Amniotic stem cell (primary cell): ENCODE results near the gene CNKSR1.

Experiments
- DNase-seq: peaks from one replicate; lab custom pipeline; 2025; lab: John Stamatoyannopoulos, UW

Gene CNKSR1, protein sequence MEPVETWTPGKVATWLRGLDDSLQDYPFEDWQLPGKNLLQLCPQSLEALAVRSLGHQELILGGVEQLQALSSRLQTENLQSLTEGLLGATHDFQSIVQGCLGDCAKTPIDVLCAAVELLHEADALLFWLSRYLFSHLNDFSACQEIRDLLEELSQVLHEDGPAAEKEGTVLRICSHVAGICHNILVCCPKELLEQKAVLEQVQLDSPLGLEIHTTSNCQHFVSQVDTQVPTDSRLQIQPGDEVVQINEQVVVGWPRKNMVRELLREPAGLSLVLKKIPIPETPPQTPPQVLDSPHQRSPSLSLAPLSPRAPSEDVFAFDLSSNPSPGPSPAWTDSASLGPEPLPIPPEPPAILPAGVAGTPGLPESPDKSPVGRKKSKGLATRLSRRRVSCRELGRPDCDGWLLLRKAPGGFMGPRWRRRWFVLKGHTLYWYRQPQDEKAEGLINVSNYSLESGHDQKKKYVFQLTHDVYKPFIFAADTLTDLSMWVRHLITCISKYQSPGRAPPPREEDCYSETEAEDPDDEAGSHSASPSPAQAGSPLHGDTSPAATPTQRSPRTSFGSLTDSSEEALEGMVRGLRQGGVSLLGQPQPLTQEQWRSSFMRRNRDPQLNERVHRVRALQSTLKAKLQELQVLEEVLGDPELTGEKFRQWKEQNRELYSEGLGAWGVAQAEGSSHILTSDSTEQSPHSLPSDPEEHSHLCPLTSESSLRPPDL

DNA sequence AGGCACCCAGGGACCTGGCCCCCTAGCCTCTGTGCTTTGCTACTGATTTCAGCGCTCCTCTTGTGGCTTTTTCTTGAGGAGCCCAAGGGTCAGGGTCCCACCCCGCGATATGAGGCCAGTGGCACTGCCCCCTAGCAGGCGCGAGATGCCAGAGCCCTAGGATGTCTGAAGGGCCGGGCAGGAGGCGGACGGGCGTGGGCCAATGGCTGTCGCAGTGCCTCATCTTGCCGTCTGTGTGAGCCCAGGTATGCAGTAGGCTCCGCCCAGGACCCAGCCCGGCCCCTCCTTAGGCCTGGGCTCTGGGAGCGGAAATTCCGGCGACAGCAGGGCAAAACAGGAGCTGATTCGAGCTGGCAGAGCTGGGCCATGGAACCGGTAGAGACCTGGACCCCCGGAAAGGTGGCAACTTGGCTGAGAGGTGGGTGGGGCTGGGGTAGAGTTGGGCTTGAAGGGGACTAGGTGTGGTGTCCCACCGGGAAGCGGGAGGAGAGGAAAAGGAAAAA lies at the start of gene CNKSR1:
CNKSR1 (plus strand) TSS at position 310 of the 503 bp plus-strand sequence; CDS start at position 367, 57 bp downstream.
- DNase-seq = no peak

- DNase-seq = no peak
Observed at GRCh38 chr1:26129778-26130177, 47.5 kb upstream of the CNKSR1 start.

GRCh38 chr1:26130695-26131094 lies 46.6 kb upstream of the CNKSR1 start:
- no peak for DNase-seq

DNA sequence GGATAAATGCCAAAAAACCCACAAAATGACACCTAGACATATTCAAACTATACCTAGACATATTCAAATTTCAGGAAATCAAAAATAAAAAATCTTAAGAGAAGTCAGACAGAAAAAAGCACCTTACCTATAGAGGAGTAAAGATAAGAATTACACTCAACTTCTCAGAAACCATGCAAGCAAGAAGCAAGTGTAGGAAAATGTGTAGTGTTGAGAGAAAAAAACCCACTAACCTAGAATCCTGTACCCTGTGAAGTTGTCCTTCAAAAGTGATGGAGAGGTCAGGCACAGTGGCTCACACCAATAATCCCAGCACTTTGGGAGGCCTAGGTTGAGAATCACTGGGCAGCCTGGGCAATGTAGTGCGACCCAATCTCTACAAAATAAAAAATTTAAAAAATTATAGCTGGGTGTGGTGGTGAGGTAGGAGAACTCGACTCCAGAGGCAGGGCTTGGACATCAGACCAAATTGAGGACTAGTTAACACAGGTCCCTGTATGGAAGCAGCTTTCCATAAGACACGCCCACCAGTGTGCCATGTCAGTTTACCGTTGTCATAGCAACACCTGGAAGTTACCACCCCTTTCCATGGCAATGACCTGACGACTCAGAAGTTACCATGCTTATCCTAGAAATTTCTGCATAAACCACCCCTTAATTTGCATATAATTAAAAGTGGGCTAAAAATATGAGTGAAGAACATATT lies 45.0 kb upstream of the CNKSR1 start:
- DNase-seq = no peak

GRCh38 chr1:26132834-26133167 lies 44.5 kb upstream of the CNKSR1 start:
- no peak for DNase-seq

DNA sequence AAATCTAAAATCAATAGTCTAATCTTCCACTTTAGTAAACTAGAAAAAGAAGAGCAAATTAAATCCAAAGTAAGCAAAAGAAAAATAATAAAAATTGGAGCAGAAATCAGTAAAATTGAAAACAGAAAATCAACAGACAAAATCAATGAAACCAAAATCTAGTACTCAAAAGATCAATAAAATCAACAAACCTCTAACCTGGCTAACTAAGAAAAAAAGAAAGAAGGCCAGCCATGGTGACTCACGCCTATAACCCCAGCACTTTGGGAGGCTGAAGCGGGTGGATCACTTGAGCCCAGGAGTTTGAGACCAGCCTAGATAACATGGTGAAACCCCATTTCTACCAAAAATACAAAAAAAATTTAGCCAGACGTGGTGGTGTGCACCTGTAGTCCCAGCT lies 42.8 kb upstream of the CNKSR1 start:
- DNase-seq = no peak

- no peak for DNase-seq
Observed at GRCh38 chr1:26138974-26139558, 38.2 kb upstream of the CNKSR1 start.

DNA sequence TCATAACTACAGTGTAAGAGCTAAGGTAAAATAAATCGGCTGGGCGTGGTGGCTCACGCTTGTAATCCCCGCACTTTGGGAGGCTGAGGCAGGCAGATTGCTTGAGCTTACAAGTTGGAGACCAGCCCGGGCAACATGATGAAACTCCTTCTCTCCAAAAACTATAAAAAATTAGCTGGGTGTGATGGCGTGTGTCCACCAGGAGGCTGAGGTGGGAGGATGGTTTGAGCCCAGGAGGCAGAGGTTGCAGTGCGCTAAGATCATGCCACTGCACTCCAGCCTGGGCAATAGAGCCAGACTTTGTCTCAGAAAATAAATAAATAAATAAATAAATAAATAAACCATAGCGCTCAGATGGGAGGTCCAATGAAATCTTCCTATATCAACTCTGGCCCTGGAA lies 35.1 kb upstream of the CNKSR1 start:
- DNase-seq = no peak

DNA sequence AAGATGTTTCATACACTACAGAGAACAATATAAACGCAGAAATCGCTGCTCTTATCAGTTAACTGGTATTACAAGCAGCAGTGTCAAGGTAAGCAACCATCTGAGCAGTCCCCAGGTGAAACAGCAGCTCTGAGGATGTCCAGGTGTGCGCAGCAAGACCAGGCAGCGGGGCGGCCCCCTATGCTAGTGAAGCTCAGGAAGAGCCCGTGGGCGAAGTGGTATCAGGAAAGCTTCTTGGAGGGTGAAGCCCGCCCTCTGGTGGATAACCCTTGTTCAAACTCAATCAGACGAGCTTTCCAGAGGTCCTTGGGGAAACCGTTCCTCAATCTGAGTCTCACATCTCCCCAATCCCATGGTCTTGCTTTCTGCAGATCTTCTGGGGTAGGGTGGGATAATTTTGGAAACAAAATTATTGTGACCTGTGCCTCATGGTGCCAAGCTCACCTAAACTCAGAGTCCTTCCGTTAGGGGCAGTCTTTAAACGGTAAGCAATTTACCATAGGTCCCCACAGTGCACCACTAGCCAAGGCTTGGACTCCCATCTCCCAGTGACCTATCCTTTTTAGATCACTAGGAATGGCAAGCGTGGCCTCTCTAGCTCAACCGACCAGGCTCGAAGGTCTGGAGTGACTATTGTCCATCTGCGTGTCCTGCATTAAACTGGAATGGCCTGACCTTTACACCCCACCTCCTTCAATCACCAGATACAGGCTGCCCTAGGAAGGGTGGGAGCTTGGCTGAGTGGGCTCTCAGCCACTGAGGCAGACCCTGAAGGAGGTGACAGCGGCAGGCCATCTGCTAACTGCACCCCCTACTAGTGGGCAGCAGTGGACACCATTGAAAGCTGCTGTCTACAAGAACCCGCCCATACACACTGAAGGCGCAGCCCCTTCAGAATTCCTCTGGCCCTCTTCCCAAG lies 32.0 kb upstream of the CNKSR1 start:
- DNase-seq = peak; percentile 56

- DNase-seq = no peak
Observed at GRCh38 chr1:26145960-26146294, 31.4 kb upstream of the CNKSR1 start.

DNA sequence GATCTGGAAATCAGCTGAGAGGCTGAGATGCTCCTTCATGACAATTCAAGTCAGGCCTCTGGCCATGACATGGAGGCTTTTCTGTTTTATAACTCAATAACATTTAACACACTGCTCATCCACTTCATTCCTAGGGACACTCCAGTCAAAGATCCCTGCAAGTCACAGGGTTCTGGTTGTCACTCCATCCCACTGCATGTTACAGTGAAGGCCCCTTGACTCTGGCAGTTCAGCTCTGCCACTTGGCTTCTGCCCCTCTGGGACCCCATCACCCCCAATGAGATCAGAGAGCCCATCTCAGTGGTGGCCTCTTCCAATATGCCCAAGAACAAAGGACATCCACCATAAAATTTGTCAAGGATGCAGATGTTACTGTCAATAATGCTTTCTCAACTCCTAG lies 28.4 kb upstream of the CNKSR1 start:
- DNase-seq = no peak

DNA sequence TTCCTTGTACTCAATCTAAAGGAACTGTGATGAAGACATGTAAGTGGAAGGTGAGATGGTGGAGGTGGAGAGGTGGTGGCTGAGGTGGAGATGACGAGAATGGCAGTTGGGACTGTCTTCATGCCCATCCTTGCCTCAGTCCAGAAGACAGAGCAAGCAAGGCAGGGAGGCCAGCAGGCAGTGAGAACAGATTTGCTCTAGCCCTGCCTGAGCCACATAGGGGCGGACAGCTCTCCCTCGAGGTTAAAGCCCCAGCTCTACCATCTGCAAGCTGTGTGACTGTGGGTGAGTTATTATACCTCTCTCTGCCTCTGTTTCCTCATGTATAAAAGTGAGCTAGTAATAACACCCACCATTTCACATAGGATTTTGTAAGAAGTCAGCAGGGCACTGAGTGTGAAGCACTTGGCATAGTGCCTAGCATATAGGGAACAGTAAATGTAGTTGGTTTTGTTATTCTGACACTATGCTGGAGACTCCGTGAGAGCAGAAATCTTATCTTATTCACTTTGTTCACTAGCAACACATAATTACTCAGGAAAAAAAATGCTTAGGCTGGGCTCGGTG lies 23.2 kb upstream of the CNKSR1 start:
- DNase-seq = no peak

- no peak for DNase-seq
Observed at GRCh38 chr1:26154750-26155149, 22.5 kb upstream of the CNKSR1 start.

- DNase-seq = no peak
Observed at GRCh38 chr1:26155370-26156284, 21.7 kb upstream of the CNKSR1 start.

DNA sequence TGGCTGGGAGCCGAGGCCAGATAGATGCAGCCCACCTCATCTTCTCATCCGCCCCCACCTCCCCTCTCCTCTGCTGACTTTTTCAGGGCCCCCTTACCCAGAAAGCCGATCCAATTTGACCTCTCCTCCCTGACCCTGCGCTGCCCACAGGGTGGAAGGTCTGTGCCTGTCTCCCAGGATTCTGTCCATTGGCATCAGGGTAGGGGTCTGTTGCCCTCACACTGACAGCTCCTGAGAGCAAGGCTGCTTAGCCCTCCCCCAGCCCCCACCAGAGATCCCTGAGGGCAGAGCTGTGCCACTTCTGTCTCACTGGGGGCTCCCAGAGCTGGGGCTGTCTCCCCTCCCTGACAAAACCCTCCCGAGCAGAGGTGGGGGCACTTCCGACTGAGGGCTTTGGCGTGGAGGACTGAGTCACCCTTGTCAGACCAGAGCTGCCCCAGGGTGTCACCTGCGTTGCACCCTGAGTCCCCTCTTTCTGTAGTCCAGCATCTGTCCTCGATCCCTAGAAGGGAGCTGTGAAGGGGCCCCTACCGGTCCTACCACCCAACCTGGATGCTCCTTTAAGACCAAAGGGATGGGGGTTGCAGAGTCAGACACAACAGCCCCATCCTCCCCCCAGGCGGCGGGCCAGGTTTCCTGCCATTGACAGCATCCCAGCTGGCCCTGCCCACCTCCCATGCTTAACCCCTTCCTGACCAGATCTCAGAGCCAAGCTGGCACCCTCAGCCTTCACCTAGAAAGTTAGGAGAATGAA lies 20.8 kb upstream of the CNKSR1 start:
- no peak for DNase-seq

DNA sequence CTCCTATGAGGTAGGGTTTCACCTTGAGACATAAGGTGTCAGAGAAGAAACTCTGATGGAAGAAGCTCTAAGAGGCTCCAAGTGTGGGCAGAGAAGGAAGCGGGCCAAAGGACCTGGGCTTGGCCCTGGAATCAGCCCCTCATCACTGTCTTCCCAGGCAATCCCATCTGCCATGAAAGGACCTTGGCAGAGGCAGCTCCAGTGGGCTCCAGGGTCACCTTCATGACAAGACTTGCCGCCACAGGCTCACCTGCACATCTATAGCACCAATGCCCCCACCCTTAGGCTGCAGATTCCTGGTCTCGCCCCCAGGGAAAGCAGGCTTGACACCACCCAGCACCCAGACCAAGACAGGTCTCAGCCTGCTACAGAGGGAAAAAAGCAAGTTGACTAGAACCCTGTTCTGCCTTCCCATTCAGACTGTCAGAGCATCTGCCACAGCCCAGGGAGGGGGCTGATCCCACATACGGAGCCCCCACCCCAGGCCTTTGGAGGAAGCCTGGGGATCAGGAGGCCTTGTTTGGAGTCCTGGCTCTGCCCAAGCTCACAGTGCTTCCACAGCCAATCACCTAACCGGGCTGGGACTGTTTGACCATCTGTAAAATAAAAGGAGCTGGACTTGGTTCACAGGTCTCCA lies 18.9 kb upstream of the CNKSR1 start:
- no peak for DNase-seq

- no peak for DNase-seq
Observed at GRCh38 chr1:26158908-26159742, 18.2 kb upstream of the CNKSR1 start, which contains the start of gene FAM110D. Gene FAM110D (plus strand): TSS chr1:26159079. CDS start chr1:26161292, 2,213 bp downstream.

GRCh38 chr1:26159743-26160039 lies 17.6 kb upstream of the CNKSR1 start:
- no peak for DNase-seq
